NCI-H1092 treated with DMSO at 0.1 percent for 48 hours (cell line): Measurements from ENCODE around the gene ZNF527.
"Not testable (repeated sequence)": the region's sequence is repeated elsewhere in the genome, so short reads cannot be mapped to it uniquely, and the experiment has no call there.

Experiments used
- DNase-seq: peaks from one replicate; lab custom pipeline; 2025; lab: John Stamatoyannopoulos, UW

Gene ZNF527

GRCh38 chr19:37370880-37371661 is at the start of gene ZNF527:
TSS of gene ZNF527 (plus strand) at chr19:37371099. CDS start at chr19:37374199, 3,100 bp downstream.
- DNase-seq: peak; percentile 91

- peak; percentile 3 for DNase-seq
Measured at GRCh38 chr19:37329686-37330085, 41.2 kb upstream of the ZNF527 start.

DNA sequence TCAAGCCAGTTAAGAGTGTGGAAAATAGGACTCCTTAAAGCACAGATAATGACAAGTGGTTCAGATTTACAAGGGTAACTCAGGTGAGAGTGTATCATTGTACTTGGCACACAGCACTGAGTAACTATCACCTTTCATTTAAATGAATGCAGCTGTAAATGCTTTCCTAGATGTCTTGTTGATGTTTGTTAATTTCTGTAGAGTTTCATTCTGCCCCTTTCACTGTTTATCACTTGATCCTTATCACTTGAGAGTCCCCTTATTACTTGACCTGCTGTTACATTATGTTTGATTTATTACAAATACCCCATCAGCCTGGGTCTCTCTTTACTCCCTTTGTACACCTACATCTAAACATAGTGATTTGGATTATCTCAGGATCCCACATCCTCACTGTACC is 38.1 kb upstream of the ZNF527 start:
- DNase-seq: no peak

DNA sequence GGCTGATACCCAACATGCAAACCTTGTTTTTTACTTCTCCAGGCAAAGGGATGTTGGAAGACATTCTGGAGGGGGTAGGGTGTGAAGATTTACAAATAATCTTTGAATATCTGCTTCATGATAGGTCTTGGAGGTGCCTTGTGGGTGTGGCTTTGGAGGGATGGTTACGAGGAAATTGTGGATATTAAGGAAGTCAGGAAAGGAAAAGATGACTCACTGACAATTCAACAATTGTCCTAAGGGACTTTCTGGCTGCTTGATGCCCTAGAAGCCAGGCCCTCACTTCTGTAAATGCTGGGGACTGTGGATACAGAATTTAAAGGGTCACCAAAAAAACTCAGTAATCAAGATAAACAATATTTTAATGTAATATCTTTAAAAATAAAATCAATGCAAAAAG is 37.4 kb upstream of the ZNF527 start:
- no peak for DNase-seq

DNA sequence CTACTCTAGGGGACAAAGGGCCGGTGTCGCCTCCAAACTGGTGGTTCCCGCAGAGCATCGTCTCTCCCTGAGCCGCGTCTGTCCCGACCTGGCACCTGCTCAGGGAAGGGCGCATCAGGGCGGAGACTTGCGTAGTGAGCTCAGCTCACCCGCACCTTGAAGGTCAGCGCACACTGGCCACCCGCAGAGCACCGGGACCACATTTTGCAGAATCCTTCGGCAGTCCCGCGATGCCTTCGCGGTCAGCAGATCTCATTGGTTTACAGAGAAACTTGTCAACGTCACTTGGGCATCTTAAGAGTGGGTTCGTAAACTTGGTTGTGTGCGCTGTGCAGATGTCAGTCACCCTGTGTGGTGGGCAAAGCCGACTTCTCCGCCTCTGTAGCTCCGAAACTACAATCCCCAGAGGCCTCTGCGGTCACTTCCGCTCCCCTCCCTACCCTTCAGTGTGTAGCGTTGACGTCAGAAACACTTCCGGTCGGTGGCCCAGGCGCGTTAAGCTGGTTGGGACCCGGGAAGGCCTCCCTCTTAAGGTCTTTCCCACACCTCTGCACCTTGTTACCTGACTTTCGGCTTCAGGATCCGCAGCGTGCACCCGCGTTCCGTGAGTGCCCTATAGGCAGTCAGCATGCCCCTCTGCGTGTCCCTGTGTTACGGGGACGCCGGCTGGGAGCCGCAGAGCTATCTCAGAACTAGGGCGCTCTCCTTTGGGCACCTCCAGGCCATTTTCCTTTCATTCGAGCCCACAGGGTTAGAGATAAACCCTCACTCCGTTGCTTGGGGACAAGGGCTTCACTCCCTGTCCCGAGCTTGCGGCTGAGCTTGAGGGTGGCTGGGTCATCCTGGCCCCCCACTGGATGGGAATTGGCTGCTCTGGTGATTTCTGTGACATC is 36.5 kb upstream of the ZNF527 start:
- DNase-seq: peak; percentile 81

- DNase-seq: no peak
Measured at GRCh38 chr19:37342753-37343152, 28.1 kb upstream of the ZNF527 start.

GRCh38 chr19:37346091-37346490 is 24.8 kb upstream of the ZNF527 start:
- DNase-seq: no peak

- no peak for DNase-seq
Measured at GRCh38 chr19:37348060-37348459, 22.8 kb upstream of the ZNF527 start.

DNA sequence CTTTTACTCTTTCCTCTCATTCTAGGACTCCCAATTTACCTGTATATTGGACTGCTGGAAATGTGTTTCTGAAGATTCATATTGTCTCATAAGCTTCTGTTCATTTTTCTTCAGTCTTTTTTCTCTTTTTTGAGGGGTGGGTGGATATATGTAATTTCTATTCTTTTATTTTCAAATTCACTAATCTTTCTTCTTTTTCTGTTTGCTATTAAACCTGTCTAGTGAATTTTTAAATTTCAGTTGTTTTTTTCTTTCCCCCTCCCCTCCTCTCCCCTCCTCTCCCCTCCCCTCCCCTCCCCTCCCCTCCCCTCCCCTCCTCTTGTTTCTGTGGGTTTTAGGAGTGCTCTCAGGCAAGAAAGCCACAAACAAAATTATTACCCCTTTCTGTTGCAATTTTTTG is 16.9 kb upstream of the ZNF527 start:
- no peak for DNase-seq

DNA sequence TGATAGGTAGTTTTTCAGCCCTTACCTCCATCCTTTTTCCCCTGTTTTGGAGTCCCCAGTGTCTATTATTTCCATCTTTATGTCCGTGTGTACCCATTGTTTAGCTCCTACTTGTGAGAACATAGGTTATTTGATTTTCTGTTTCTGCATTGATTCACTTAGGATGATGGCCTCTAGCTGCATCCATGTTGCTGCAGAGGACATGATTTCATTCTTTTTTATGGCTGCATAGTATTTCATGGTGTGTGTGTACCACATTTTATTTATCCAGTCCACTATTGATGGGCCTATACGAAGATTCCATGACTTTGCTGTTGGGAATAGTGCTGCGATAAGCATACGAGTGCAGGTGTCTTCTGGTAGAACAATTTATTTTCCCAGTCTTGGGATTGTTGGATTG is 15.0 kb upstream of the ZNF527 start:
- DNase-seq: no peak

- no peak for DNase-seq
Measured at GRCh38 chr19:37361994-37362393, 8.9 kb upstream of the ZNF527 start.

- DNase-seq: no peak
Measured at GRCh38 chr19:37362733-37363132, 8.2 kb upstream of the ZNF527 start.

- DNase-seq: peak; percentile 31
Measured at GRCh38 chr19:37370386-37370879, 466 bp upstream of the ZNF527 start.

DNA sequence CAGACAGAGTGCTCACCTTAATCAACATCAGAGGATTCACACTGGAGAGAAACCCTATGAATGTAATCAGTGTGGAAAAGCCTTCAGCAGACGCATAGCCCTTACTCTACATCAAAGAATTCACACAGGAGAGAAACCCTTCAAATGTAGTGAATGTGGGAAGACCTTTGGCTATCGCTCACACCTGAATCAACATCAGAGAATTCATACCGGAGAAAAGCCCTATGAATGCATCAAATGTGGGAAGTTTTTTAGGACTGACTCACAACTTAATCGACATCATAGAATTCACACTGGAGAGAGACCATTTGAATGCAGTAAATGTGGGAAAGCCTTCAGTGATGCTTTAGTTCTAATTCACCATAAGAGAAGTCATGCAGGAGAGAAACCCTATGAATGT is 18.3 kb downstream of the ZNF527 start:
- no peak for DNase-seq

DNA sequence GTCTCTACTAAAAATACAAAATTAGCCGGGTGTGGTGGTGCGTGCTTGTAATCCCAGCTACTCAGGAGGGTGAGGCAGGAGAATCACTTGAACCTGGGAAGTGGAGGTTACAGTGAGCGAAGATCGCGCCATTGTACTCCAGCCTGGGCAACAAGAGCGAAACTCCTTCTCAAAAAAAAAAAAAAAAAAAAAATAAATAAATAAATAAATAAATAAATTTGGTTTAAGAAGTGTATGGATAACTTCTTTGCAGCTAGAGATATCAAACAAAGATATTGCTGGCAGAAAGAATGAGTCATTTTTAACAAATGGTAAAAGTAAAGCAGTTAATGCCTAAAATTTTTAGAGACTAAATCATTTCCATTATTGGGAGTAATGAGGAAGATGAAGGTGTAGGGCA is 20.5 kb downstream of the ZNF527 start:
- DNase-seq: not testable (repeated sequence)

DNA sequence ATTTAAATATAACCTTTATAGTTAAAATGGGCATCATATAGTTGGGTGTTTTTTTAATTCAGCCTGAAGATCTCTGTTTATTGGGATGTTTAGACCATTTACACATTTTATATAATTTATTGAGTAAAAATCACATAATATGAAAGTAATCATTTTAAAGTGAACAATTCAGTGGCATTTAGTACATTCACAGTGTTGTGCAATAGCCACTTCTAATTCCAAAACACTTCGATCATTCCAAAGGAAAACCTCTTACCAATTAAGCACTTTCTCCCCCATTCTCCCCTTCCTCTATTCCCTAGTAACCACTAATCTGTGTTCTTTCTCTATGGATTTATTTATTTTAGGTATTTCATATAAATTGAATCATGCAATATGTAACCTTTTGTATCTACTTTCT is 30.2 kb downstream of the ZNF527 start:
- DNase-seq: no peak

GRCh38 chr19:37403403-37403802 is 32.5 kb downstream of the ZNF527 start:
- DNase-seq: no peak

DNA sequence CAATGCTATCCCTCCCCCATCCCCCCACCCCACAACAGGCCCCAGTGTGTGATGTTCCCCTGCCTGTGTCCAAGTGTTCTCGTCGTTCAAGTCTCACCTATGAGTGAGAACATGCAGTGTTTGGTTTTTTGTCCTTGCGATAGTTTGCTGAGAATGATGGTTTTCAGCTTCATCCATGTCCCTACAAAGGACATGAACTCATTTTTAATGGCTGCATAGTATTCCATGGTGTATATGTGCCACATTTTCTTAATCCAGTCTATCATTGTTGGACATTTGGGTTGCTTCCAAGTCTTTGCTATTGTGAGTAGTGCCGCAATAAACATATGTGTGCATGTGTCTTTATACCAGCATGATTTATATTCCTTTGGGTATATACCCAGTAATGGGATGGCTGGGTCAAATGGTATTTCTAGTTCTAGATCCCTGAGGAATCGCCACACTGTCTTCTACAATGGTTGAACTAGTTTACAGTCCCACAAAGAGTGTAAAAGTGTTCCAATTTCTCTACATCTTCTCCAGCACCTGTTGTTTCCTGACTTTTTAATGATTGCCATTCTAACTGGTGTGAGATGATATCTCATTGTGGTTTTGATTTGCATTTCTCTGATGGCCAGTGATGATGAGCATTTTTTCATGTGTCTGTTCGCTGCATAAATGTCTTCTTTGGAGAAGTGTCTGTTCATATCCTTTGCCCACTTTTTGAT is 35.4 kb downstream of the ZNF527 start:
- not testable (repeated sequence) for DNase-seq

DNA sequence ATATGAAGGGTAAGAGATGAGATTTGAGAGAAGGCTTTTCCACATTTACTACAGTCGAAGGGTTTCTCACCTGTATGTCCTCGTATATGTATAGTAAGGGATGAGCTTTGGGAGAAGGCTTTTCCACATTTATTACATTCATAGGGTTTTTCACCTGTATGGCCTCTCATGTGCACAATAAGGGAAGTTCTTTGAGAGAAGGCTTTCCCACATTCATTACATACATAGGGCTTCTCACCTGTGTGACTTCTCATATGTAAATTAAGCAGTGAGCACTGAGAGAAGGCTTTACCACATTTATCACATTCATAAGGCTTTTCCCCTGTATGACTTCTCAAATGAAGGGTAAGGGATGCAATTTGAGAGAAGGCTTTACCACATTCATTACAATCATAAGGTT is 41.8 kb downstream of the ZNF527 start:
- no peak for DNase-seq

DNA sequence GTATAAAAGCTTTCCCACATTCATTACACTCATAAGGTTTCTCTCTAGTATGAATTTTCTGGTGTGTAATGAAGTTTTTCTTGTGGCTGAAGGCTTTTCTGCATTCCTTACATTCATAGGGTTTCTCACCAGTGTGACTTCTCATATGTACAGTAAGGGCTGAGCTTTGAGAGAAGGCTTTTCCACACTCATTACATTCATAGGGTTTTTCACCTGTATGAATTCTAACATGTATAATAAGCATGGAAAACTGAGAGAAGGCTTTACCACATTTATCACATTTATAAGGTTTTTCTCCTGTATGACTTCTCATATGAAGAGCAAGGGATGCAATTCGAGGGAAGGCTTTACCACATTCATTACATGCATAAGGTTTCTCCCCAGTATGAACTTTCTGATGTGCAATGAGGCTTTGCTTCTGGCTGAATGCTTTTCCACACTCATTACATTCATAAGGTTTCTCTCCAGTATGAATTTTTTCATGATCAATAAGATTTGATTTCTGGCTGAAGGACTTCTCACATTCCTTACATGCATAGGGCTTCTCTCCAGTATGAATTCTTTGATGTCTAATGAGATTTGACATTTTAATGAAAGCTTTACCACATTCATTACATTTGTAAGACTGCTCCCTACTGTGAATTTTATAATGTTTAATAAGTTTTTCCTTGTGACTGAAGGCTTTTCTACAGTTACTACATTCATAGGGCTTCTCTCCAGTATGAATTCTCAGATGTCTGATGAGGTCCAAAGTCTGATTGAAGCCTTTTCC is 42.6 kb downstream of the ZNF527 start:
- no peak for DNase-seq
